Measurements from ENCODE around the gene PPP4C.

Gene PPP4C

GRCh38 chr16:30070490-30070889 lies 5.3 kb upstream of the PPP4C start:
- Histone ChIP-seq H3K4me2 (ENCODE audit: insufficient read depth, low read length, poor library complexity, severe bottlenecking) (no peak overlapping the region), H3K18ac (ENCODE audit: low read length) (no peak overlapping the region), H2BK5ac (ENCODE audit: low read length) (no peak overlapping the region), H3K4ac (ENCODE audit: low read length) (no peak overlapping the region), H2BK120ac (ENCODE audit: low read depth, low read length) (no peak overlapping the region), H3K9ac (ENCODE audit: low read depth, low read length, poor library complexity) (no peak overlapping the region), H2BK12ac (ENCODE audit: low read length) (no peak overlapping the region), H3K4me1 (ENCODE audit: control insufficient read depth in 2 of 2, insufficient read depth in 1 of 2, low read depth in 1 of 2, low read length in 2 of 2) (peaks cover 4 to 14% of the 10 kb centered on the region in 2 donors), H4K91ac (ENCODE audit: low read depth, low read length, poor library complexity) (no peak overlapping the region), H4K8ac (ENCODE audit: low read depth, low read length) (no peak overlapping the region), H2AK5ac (ENCODE audit: low read depth, low read length) (no peak overlapping the region), H3K36me3 (replicated peaks in 1 of 2; ENCODE audit: control insufficient read depth in 2 of 2, insufficient read depth in 2 of 2, low read length in 2 of 2) (peaks cover 40 to 69% of the 10 kb centered on the region in 2 donors), H3K27ac (replicated peaks; ENCODE audit: low read length) (no peak overlapping the region), H2BK15ac (ENCODE audit: low read length) (no peak overlapping the region), H3K23ac (ENCODE audit: low read depth, low read length, poor library complexity) (no peak overlapping the region), H3K27me3 (ENCODE audit: control insufficient read depth in 3 of 3, insufficient read depth in 3 of 3, low read depth in 1 of 3, low read length in 3 of 3) (no peaks in the 10 kb centered on the region), H3K9me3 (replicated peaks in 1 of 2; ENCODE audit: control insufficient read depth in 2 of 2, insufficient read depth in 1 of 2, low read depth in 1 of 2, low read length in 2 of 2) (no peaks in the 10 kb centered on the region), H3K79me1 (ENCODE audit: low read depth, low read length) (peaks cover 17% of the 10 kb centered on the region), H2AFZ (ENCODE audit: low read length) (no peak overlapping the region), H3K14ac (ENCODE audit: low read length) (no peak overlapping the region), H3K4me3 (ENCODE audit: low read length in 2 of 2) (no peak overlapping the region)
- no peak for DNase-seq (ENCODE audit: low spot score)

- no peak overlapping the region for H4K91ac ChIP-seq (ENCODE audit: low read depth, low read length, poor library complexity)
- peak overlapping the region; percentile 95 for H2AFZ ChIP-seq (ENCODE audit: low read length)
- no CpG with 5 or more reads among the region's 33 CpGs for WGBS, 2 donors (ENCODE audit: extremely low coverage in 2 of 2, insufficient read length in 2 of 2, insufficient replicate concordance in 1 of 2)
- peak overlapping the region; percentile 76 for H3K18ac ChIP-seq (ENCODE audit: low read length)
- no peak overlapping the region for H2BK120ac ChIP-seq (ENCODE audit: low read depth, low read length)
- no peak overlapping the region for H3K27ac ChIP-seq (replicated peaks; ENCODE audit: low read length)
- peak overlapping the region; percentile 96 to 97 for H3K4me3 ChIP-seq (ENCODE audit: low read length in 2 of 2)
- H3K9me3 ChIP-seq (replicated peaks in 1 of 2; ENCODE audit: control insufficient read depth in 2 of 2, insufficient read depth in 1 of 2, low read depth in 1 of 2, low read length in 2 of 2) = no peaks in the 10 kb centered on the region
- no peak overlapping the region for H4K8ac ChIP-seq (ENCODE audit: low read depth, low read length)
- peaks cover 19% of the 10 kb centered on the region for H3K79me1 ChIP-seq (ENCODE audit: low read depth, low read length)
- H3K14ac ChIP-seq (ENCODE audit: low read length) = peak overlapping the region; percentile 78
- DNase-seq (ENCODE audit: low spot score) = no peak
- H2BK12ac ChIP-seq (ENCODE audit: low read length) = no peak overlapping the region
- H2BK5ac ChIP-seq (ENCODE audit: low read length) = peak overlapping the region; percentile 91
- H3K4me1 ChIP-seq (ENCODE audit: control insufficient read depth in 2 of 2, insufficient read depth in 1 of 2, low read depth in 1 of 2, low read length in 2 of 2) = peaks cover 4 to 6% of the 10 kb centered on the region in 2 donors
- peak overlapping the region; percentile 95 for H2AK5ac ChIP-seq (ENCODE audit: low read depth, low read length)
- no peak overlapping the region for H3K4ac ChIP-seq (ENCODE audit: low read length)
- peak overlapping the region; percentile 92 for H3K4me2 ChIP-seq (ENCODE audit: insufficient read depth, low read length, poor library complexity, severe bottlenecking)
- peak overlapping the region; percentile 98 for H3K23ac ChIP-seq (ENCODE audit: low read depth, low read length, poor library complexity)
- peak overlapping the region; percentile 98 for H3K9ac ChIP-seq (ENCODE audit: low read depth, low read length, poor library complexity)
- peak overlapping the region; percentile 13 for H2BK15ac ChIP-seq (ENCODE audit: low read length)
- H3K36me3 ChIP-seq (replicated peaks in 1 of 2; ENCODE audit: control insufficient read depth in 2 of 2, insufficient read depth in 2 of 2, low read length in 2 of 2) = peaks cover 34 to 62% of the 10 kb centered on the region in 2 donors
- H3K27me3 ChIP-seq (ENCODE audit: control insufficient read depth in 3 of 3, insufficient read depth in 3 of 3, low read depth in 1 of 3, low read length in 3 of 3) = peaks cover 0 to 2% (median 0%) of the 10 kb centered on the region in 3 experiments
These were observed 540 bp downstream of the PPP4C start for GRCh38 chr16:30076276-30076791.

- Histone ChIP-seq H3K27ac (replicated peaks; ENCODE audit: low read length) (no peak overlapping the region), H3K4me1 (ENCODE audit: control insufficient read depth in 2 of 2, insufficient read depth in 1 of 2, low read depth in 1 of 2, low read length in 2 of 2) (peaks cover 4 to 6% of the 10 kb centered on the region in 2 donors), H3K4me3 (ENCODE audit: low read length in 2 of 2) (peak overlapping the region in 1 of 2 donors; percentile 13), H3K36me3 (replicated peaks in 1 of 2; ENCODE audit: control insufficient read depth in 2 of 2, insufficient read depth in 2 of 2, low read length in 2 of 2) (peaks cover 34 to 58% of the 10 kb centered on the region in 2 donors), H3K14ac (ENCODE audit: low read length) (no peak overlapping the region), H3K4me2 (ENCODE audit: insufficient read depth, low read length, poor library complexity, severe bottlenecking) (no peak overlapping the region), H2BK5ac (ENCODE audit: low read length) (no peak overlapping the region), H3K9me3 (replicated peaks in 1 of 2; ENCODE audit: control insufficient read depth in 2 of 2, insufficient read depth in 1 of 2, low read depth in 1 of 2, low read length in 2 of 2) (no peaks in the 10 kb centered on the region), H2BK120ac (ENCODE audit: low read depth, low read length) (no peak overlapping the region), H2BK12ac (ENCODE audit: low read length) (no peak overlapping the region), H2AFZ (ENCODE audit: low read length) (no peak overlapping the region), H3K23ac (ENCODE audit: low read depth, low read length, poor library complexity) (no peak overlapping the region), H3K4ac (ENCODE audit: low read length) (no peak overlapping the region), H2BK15ac (ENCODE audit: low read length) (no peak overlapping the region), H3K18ac (ENCODE audit: low read length) (no peak overlapping the region), H4K91ac (ENCODE audit: low read depth, low read length, poor library complexity) (no peak overlapping the region), H3K79me1 (ENCODE audit: low read depth, low read length) (peaks cover 19% of the 10 kb centered on the region), H4K8ac (ENCODE audit: low read depth, low read length) (no peak overlapping the region), H3K9ac (ENCODE audit: low read depth, low read length, poor library complexity) (no peak overlapping the region), H2AK5ac (ENCODE audit: low read depth, low read length) (no peak overlapping the region), H3K27me3 (ENCODE audit: control insufficient read depth in 3 of 3, insufficient read depth in 3 of 3, low read depth in 1 of 3, low read length in 3 of 3) (peaks cover 0 to 2% (median 0%) of the 10 kb centered on the region in 3 experiments)
- no CpG with 5 or more reads among the region's 6 CpGs for WGBS, 2 donors (ENCODE audit: extremely low coverage in 2 of 2, insufficient read length in 2 of 2, insufficient replicate concordance in 1 of 2)
- no peak for DNase-seq (ENCODE audit: low spot score)
These were observed 1.9 kb downstream of the PPP4C start for GRCh38 chr16:30077656-30078055.

GRCh38 chr16:30078744-30079143 lies 3.0 kb downstream of the PPP4C start:
- Histone ChIP-seq H2BK120ac (ENCODE audit: low read depth, low read length) (no peak overlapping the region), H3K27ac (replicated peaks; ENCODE audit: low read length) (no peak overlapping the region), H3K79me1 (ENCODE audit: low read depth, low read length) (peaks cover 19% of the 10 kb centered on the region), H2AK5ac (ENCODE audit: low read depth, low read length) (no peak overlapping the region), H3K18ac (ENCODE audit: low read length) (no peak overlapping the region), H3K14ac (ENCODE audit: low read length) (no peak overlapping the region), H2BK12ac (ENCODE audit: low read length) (no peak overlapping the region), H3K4ac (ENCODE audit: low read length) (no peak overlapping the region), H2BK15ac (ENCODE audit: low read length) (no peak overlapping the region), H3K23ac (ENCODE audit: low read depth, low read length, poor library complexity) (no peak overlapping the region), H4K91ac (ENCODE audit: low read depth, low read length, poor library complexity) (no peak overlapping the region), H3K4me1 (ENCODE audit: control insufficient read depth in 2 of 2, insufficient read depth in 1 of 2, low read depth in 1 of 2, low read length in 2 of 2) (peaks cover 4 to 6% of the 10 kb centered on the region in 2 donors), H3K9me3 (replicated peaks in 1 of 2; ENCODE audit: control insufficient read depth in 2 of 2, insufficient read depth in 1 of 2, low read depth in 1 of 2, low read length in 2 of 2) (no peaks in the 10 kb centered on the region), H3K4me3 (ENCODE audit: low read length in 2 of 2) (no peak overlapping the region), H3K36me3 (replicated peaks in 1 of 2; ENCODE audit: control insufficient read depth in 2 of 2, insufficient read depth in 2 of 2, low read length in 2 of 2) (peaks cover 45 to 65% of the 10 kb centered on the region in 2 donors), H2AFZ (ENCODE audit: low read length) (no peak overlapping the region), H3K4me2 (ENCODE audit: insufficient read depth, low read length, poor library complexity, severe bottlenecking) (no peak overlapping the region), H4K8ac (ENCODE audit: low read depth, low read length) (no peak overlapping the region), H3K9ac (ENCODE audit: low read depth, low read length, poor library complexity) (no peak overlapping the region), H2BK5ac (ENCODE audit: low read length) (no peak overlapping the region), H3K27me3 (ENCODE audit: control insufficient read depth in 3 of 3, insufficient read depth in 3 of 3, low read depth in 1 of 3, low read length in 3 of 3) (peaks cover 0 to 2% (median 0%) of the 10 kb centered on the region in 3 experiments)
- no peak for DNase-seq (ENCODE audit: low spot score)
- no CpG with 5 or more reads among the region's 7 CpGs for WGBS, 2 donors (ENCODE audit: extremely low coverage in 2 of 2, insufficient read length in 2 of 2, insufficient replicate concordance in 1 of 2)

Data from neuronal stem cell (in vitro differentiated cells).